ENCODE results near the gene TUBB3.

GRCh38 chr16:89965447-89966225 lies 42.5 kb downstream of the TUBB3 start:
- TF ChIP-seq CTCF (IDR thresholded peaks at IDR 0.05) (no peak), ZFX (IDR thresholded peaks at IDR 0.05; ENCODE audit: borderline replicate concordance) (no peak)

Measured in 22Rv1 (cell line).